GM12878 (cell line): ENCODE data around the gene MID1. TPM values are rescaled to one million over a fixed set of nuclear protein-coding genes. Genes with fewer than 3 reads are reported as not detected.

Experiments used
- ATAC-seq: fragments of 200-7000 bp; cut with Tn5 transposase; 3 replicates; pipeline ENCODE4 v1.9.1; 2020; ENCODE audit warnings: mild to moderate bottlenecking, moderate library complexity
- BruUV-seq: library from RNA; stranded (reverse); fragments of 400-500 nt; replicated peaks from 2 replicates; lab custom pipeline; 2021; lab: Mats Ljungman, UMichigan
- CTCF ChIA-PET: fragments of 300-600 bp; sonication (Branson Sonifier 250); formaldehyde crosslinking; extraction: SDS; loops from one replicate; lab custom pipeline; 2021; ENCODE audit warnings: inconsistent platforms; lab: Yijun Ruan, JAX
- POLR2A ChIA-PET: fragments of 350-600 bp; formaldehyde crosslinking; extraction: SDS; loops from one replicate; lab custom pipeline; 2021; ENCODE audit warnings: inconsistent platforms; lab: Charles Lee
- RAD21 ChIA-PET: fragments of 300-600 bp; sonication (Branson Sonifier 250); formaldehyde crosslinking; loops from one replicate; lab custom pipeline; 2023; ENCODE audit warnings: antibody characterized with exemption; ENCODE audit not compliant: unreplicated experiment; lab: Charles Lee
- SMC1A ChIA-PET: fragments of 300-600 bp; sonication (Branson Sonifier 250); formaldehyde crosslinking; loops from one replicate; lab custom pipeline; 2023; ENCODE audit not compliant: unreplicated experiment, uncharacterized antibody; lab: Charles Lee
- DNase-seq: peaks from one replicate; pipeline ENCODE4 v3.0.0-alpha.2; 2011; ENCODE audit warnings: low read depth, low spot score
- FAIRE-seq: peaks from 3 replicates; lab custom pipeline; 2011; peaks lifted over from hg19 to GRCh38; lab: Jason Lieb, UNC
- H2AFZ ChIP-seq: 2 replicates; pipeline ENCODE4 v1.6.0; 2011; ENCODE audit warnings: low read depth, low read length, control low read depth; ENCODE audit not compliant: control insufficient read depth
- H3K27ac ChIP-seq: 2 replicates; pipeline ENCODE4 v1.5.1; 2011; ENCODE audit warnings: control low read depth; ENCODE audit not compliant: control insufficient read depth, insufficient read depth
- H3K27me3 ChIP-seq, 2 experiments: replicated peaks in 1 of 2; 2 replicates each; pipeline versions ENCODE4 v1.6.0 to v1.6.1; 2011; ENCODE audit warnings: low read length in 1 of 2; ENCODE audit not compliant: control insufficient read depth in 2 of 2, insufficient read depth in 2 of 2
- H3K36me3 ChIP-seq, 2 experiments: 2 replicates each; pipeline ENCODE4 v1.5.1; 2011; ENCODE audit warnings: low read length in 1 of 2; ENCODE audit not compliant: control insufficient read depth in 2 of 2, insufficient read depth in 2 of 2
- H3K4me1 ChIP-seq: 2 replicates; pipeline ENCODE4 v1.6.1; 2011; ENCODE audit warnings: mild to moderate bottlenecking, low read length, moderate library complexity, mixed read lengths; ENCODE audit not compliant: control insufficient read depth, insufficient read depth
- H3K4me2 ChIP-seq: 2 replicates; pipeline ENCODE4 v1.6.0; 2011; ENCODE audit warnings: control low read depth; ENCODE audit not compliant: control insufficient read depth, insufficient read depth
- H3K4me3 ChIP-seq: fragments of 200-600 bp; sonication (generic); 2 replicates; pipeline ENCODE4 v1.5.1; 2016
- H3K79me2 ChIP-seq: 2 replicates; pipeline ENCODE4 v1.6.0; 2011; ENCODE audit warnings: low read length; ENCODE audit not compliant: control insufficient read depth, insufficient read depth
- H3K9ac ChIP-seq: 2 replicates; pipeline ENCODE4 v1.8.0; 2011; ENCODE audit warnings: low read length, control low read depth, mixed read lengths; ENCODE audit not compliant: control insufficient read depth, insufficient read depth
- H3K9me3 ChIP-seq: replicated peaks from 3 replicates; pipeline ENCODE4 v1.5.1; 2011; ENCODE audit warnings: mild to moderate bottlenecking, low read length; ENCODE audit not compliant: control insufficient read depth, insufficient read depth
- H4K20me1 ChIP-seq: 2 replicates; pipeline ENCODE4 v1.6.0; 2011; ENCODE audit not compliant: control insufficient read depth, insufficient read depth
- ASH2L ChIP-seq: fragments of 300-600, 200-600 bp; sonication (generic); IDR thresholded peaks from 2 replicates; pipeline ENCODE4 v1.6.1; 2017; ENCODE audit warnings: low read depth, mild to moderate bottlenecking, borderline replicate concordance
- BMI1 ChIP-seq: fragments of 450-650 bp; IDR thresholded peaks from 2 replicates; pipeline ENCODE4 v1.6.1; 2016; ENCODE audit warnings: mild to moderate bottlenecking, moderate library complexity, borderline replicate concordance
- CUX1 ChIP-seq: IDR thresholded peaks from 2 replicates; pipeline ENCODE4 v1.6.1; 2012; ENCODE audit warnings: improper control_type of control experiment, low read depth, low read length; ENCODE audit not compliant: insufficient replicate concordance
- HDAC6 ChIP-seq: fragments of 200-600 bp; sonication (generic); IDR thresholded peaks from one replicate; pipeline ENCODE4 v1.8.0; 2017; ENCODE audit warnings: antibody characterized with exemption; ENCODE audit not compliant: unreplicated experiment
- IRF4 ChIP-seq: IDR thresholded peaks from 2 replicates; pipeline ENCODE4 v1.6.1; 2011; ENCODE audit warnings: low read depth, low read length
- MEF2B ChIP-seq: fragments of 450-650 bp; IDR thresholded peaks from 2 replicates; pipeline ENCODE4 v1.6.1; 2018; ENCODE audit warnings: mild to moderate bottlenecking, moderate library complexity; ENCODE audit not compliant: partially characterized antibody, poor library complexity, severe bottlenecking
- POLR2A ChIP-seq: IDR thresholded peaks from 2 replicates; pipeline ENCODE4 v1.6.1; 2011; ENCODE audit warnings: low read depth, mild to moderate bottlenecking, low read length
- RB1 ChIP-seq: fragments of 450-650 bp; formaldehyde crosslinking; IDR thresholded peaks from 2 replicates; pipeline ENCODE4 v1.6.1; 2017; ENCODE audit warnings: mild to moderate bottlenecking, borderline replicate concordance
- ZNF274 ChIP-seq: IDR thresholded peaks from one replicate; pipeline ENCODE4 v1.8.0; 2011; ENCODE audit not compliant: insufficient read length, insufficient read depth
- WGBS: methylation state at CpG from one replicate; pipeline ENCODE4 v1.1.6; 2016; ENCODE audit warnings: low lambda C conversion rate; ENCODE audit not compliant: insufficient replicate concordance, insufficient coverage; ENCODE audit errors: missing lambda C conversion rate; 5-methylcytosine and 5-hydroxymethylcytosine counted together
- in situ Hi-C: fragments of 300-500 bp; cut with MboI; formaldehyde crosslinking; loops from 9 replicates; pipeline ENCODE4 v1.14.3; 2018; ENCODE audit warnings: mixed read lengths
- intact Hi-C: fragments of 100-400 bp; cut with micrococcal nuclease; formaldehyde crosslinking; loops from one replicate; pipeline ENCODE4 v1.14.2; 2022; ENCODE audit not compliant: unreplicated experiment
- polyA plus RNA-seq, 11 experiments: library from polyadenylated mRNA; depleted of rRNA in 4 of 11; unstranded in 6 of 11; stranded (reverse) in 5 of 11; fragments of >200 nt; fragmentation: Nextera tagmentation in 4 of 11; fragmentation: Illumina TruSeq in 1 of 11; extraction: Ambion mirVana in 4 of 11; extraction: Trizol in 1 of 11; gene quantifications; 1 replicate in 1 of 11; 2 replicates in 10 of 11; pipeline versions ENCODE4 v1.2.1 to v1.2.3, GENCODE V29; 2011 to 2016; ENCODE audit warnings: inconsistent platforms in 2 of 11, missing spikeins in 2 of 11, low read depth in 1 of 11
- total RNA-seq, 4 experiments: library from RNA; depleted of rRNA in 3 of 4; stranded (reverse); fragments of >200 nt in 3 of 4; fragmentation: Illumina TruSeq in 1 of 4; extraction: Trizol in 1 of 4; gene quantifications; 2 replicates each; pipeline versions ENCODE4 v1.2.1 to v1.2.3, GENCODE V29; 2013 to 2021
- TF ChIP-seq, protein P1 (sequence below): fragments of 450-650 bp; IDR thresholded peaks from 2 replicates; pipeline ENCODE4 v1.6.1; 2017; ENCODE audit warnings: mild to moderate bottlenecking, moderate library complexity

MID1 gene
- total and polyA plus RNA-seq, 10 of the 15 experiments (the other 5 are each of a cell fraction or from before 2014, with no cell fraction given) = 0.04 to 0.51 (median 0.14) TPM; not detected in 1

GRCh38 chrX:10450959-10451355 is 169.4 kb downstream of the MID1 start:
- no peaks in the 10 kb centered on the region for H4K20me1 ChIP-seq
- CTCF ChIA-PET = no interaction called here
- ATAC-seq (no peak), DNase-seq (no peak), FAIRE-seq (no peak)
- intact Hi-C loops = no loop called here
- in situ Hi-C loops = no loop called here
- POLR2A ChIA-PET = no interaction called here
- H3K9me3 ChIP-seq = no peaks in the 10 kb centered on the region
- no TSS peak for BruUV-seq
- no peak overlapping the region for H3K4me3 ChIP-seq
- RAD21 ChIA-PET = no interaction called here
- H3K27me3 ChIP-seq = no peaks in the 10 kb centered on the region; a peak in 1 of 4 replicates
- no peaks in the 10 kb centered on the region for H3K4me1 ChIP-seq
- H3K36me3 ChIP-seq = no peaks in the 10 kb centered on the region
- 26% methylated on average over 4 of the region's 4 CpGs for WGBS
- H3K9ac ChIP-seq = no peak overlapping the region
- H3K27ac ChIP-seq = no peak overlapping the region
- H2AFZ ChIP-seq = no peak overlapping the region
- H3K79me2 ChIP-seq = no peaks in the 10 kb centered on the region
- no peak for TF ChIP-seq POLR2A
- TF ChIP-seq HDAC6 = no peak
- TF ChIP-seq ASH2L = no peak
- TF ChIP-seq MEF2B = no peak
- TF ChIP-seq RB1 = no peak
- no peak for TF ChIP-seq BMI1
- no peak for TF ChIP-seq ZNF274
- TF ChIP-seq, protein P1, sequence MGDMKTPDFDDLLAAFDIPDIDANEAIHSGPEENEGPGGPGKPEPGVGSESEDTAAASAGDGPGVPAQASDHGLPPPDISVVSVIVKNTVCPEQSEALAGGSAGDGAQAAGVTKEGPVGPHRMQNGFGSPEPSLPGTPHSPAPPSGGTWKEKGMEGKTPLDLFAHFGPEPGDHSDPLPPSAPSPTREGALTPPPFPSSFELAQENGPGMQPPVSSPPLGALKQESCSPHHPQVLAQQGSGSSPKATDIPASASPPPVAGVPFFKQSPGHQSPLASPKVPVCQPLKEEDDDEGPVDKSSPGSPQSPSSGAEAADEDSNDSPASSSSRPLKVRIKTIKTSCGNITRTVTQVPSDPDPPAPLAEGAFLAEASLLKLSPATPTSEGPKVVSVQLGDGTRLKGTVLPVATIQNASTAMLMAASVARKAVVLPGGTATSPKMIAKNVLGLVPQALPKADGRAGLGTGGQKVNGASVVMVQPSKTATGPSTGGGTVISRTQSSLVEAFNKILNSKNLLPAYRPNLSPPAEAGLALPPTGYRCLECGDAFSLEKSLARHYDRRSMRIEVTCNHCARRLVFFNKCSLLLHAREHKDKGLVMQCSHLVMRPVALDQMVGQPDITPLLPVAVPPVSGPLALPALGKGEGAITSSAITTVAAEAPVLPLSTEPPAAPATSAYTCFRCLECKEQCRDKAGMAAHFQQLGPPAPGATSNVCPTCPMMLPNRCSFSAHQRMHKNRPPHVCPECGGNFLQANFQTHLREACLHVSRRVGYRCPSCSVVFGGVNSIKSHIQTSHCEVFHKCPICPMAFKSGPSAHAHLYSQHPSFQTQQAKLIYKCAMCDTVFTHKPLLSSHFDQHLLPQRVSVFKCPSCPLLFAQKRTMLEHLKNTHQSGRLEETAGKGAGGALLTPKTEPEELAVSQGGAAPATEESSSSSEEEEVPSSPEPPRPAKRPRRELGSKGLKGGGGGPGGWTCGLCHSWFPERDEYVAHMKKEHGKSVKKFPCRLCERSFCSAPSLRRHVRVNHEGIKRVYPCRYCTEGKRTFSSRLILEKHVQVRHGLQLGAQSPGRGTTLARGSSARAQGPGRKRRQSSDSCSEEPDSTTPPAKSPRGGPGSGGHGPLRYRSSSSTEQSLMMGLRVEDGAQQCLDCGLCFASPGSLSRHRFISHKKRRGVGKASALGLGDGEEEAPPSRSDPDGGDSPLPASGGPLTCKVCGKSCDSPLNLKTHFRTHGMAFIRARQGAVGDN = no peak
- TF ChIP-seq CUX1 = no peak
- TF ChIP-seq IRF4 = no peak
- TF ChIP-seq, all 136 proteins: peak for 0
- H3K4me2 ChIP-seq = no peak overlapping the region
- SMC1A ChIA-PET = no interaction called here
